Activated effector memory CD4-positive, alpha-beta T cell treated with anti-CD3 and anti-CD28 coated beads, Interleukin-2, amount 50 U/mL, for 16 hours (primary cell): ENCODE data around the gene EVI5.
"Not testable (repeated sequence)": the region's sequence is repeated elsewhere in the genome, so short reads cannot be mapped to it uniquely, and the experiment has no call there.

ENCODE experiments used
- DNase-seq: peaks from one replicate; pipeline ENCODE4 v3.0.0-alpha.2; 2020

Gene EVI5

GRCh38 chr1:92791487-92792066, 6.7 kb upstream of the EVI5 start:
- no peak for DNase-seq

GRCh38 chr1:92790867-92791266, 6.0 kb upstream of the EVI5 start:
- DNase-seq: no peak

- no peak for DNase-seq
These were observed 5.2 kb upstream of the EVI5 start for GRCh38 chr1:92790081-92790480.

- no peak for DNase-seq
These were observed 1.4 kb upstream of the EVI5 start for GRCh38 chr1:92786111-92786901.

GRCh38 chr1:92784021-92784638, 778 bp downstream of the EVI5 start:
- peak; percentile 69 for DNase-seq

GRCh38 chr1:92783550-92783949, 1.4 kb downstream of the EVI5 start:
- DNase-seq: not testable (repeated sequence)

GRCh38 chr1:92778376-92778775, 6.5 kb downstream of the EVI5 start:
- no peak for DNase-seq

GRCh38 chr1:92774407-92774806, 10.5 kb downstream of the EVI5 start:
- no peak for DNase-seq

GRCh38 chr1:92773749-92774148, 11.2 kb downstream of the EVI5 start:
- DNase-seq: not testable (repeated sequence)

GRCh38 chr1:92769856-92770255, 15.1 kb downstream of the EVI5 start:
- DNase-seq: no peak

GRCh38 chr1:92768915-92769314, 16.0 kb downstream of the EVI5 start:
- no peak for DNase-seq

- no peak for DNase-seq
These were observed 16.6 kb downstream of the EVI5 start for GRCh38 chr1:92768296-92768695.

- DNase-seq: no peak
These were observed 20.8 kb downstream of the EVI5 start for GRCh38 chr1:92764116-92764515.

- DNase-seq: no peak
These were observed 22.6 kb downstream of the EVI5 start for GRCh38 chr1:92762355-92762754.

GRCh38 chr1:92759361-92759760, 25.5 kb downstream of the EVI5 start:
- DNase-seq: no peak

- no peak for DNase-seq
These were observed 28.4 kb downstream of the EVI5 start for GRCh38 chr1:92756537-92756936.

GRCh38 chr1:92755541-92756461, 29.1 kb downstream of the EVI5 start:
- no peak for DNase-seq

- DNase-seq: no peak
These were observed 30.2 kb downstream of the EVI5 start for GRCh38 chr1:92754719-92755050.

- DNase-seq: no peak
These were observed 30.7 kb downstream of the EVI5 start for GRCh38 chr1:92754000-92754718.

- DNase-seq: no peak
These were observed 32.2 kb downstream of the EVI5 start for GRCh38 chr1:92752719-92753118.

GRCh38 chr1:92749024-92749634, 35.8 kb downstream of the EVI5 start:
- no peak for DNase-seq

GRCh38 chr1:92748138-92748537, 36.8 kb downstream of the EVI5 start:
- no peak for DNase-seq
